Motor neuron (in vitro differentiated cells): ENCODE results near the gene XDH. TPM values are rescaled to one million over a fixed set of nuclear protein-coding genes. Genes with fewer than 3 reads are reported as not detected.
A peak's percentile ranks its signal among the peaks of the same experiment; 100 is the strongest.

Experiments
- ATAC-seq, 8 experiments: fragments of 200-7000 bp; cut with Tn5 transposase; replicated peaks in 6 of 8; 2 replicates each; pipeline ENCODE4 v1.8.0; 2021; ENCODE audit warnings: mild to moderate bottlenecking in 8 of 8, moderate library complexity in 8 of 8
- H3K27ac ChIP-seq, 2 donors: fragments of 250-450 bp; sonication (Bioruptor Pico); 2 replicates each; pipeline ENCODE4 v1.9.0; 2021; ENCODE audit warnings: antibody characterized with exemption in 2 of 2, mild to moderate bottlenecking in 2 of 2, moderate library complexity in 1 of 2
- H3K4me1 ChIP-seq, 2 donors: fragments of 250-450 bp; sonication (Bioruptor Pico); replicated peaks in 1 of 2; 2 replicates each; pipeline ENCODE4 v1.6.1; 2021; ENCODE audit warnings: antibody characterized with exemption in 2 of 2, mild to moderate bottlenecking in 2 of 2, moderate library complexity in 1 of 2
- H3K4me3 ChIP-seq, 5 donors: fragments of 250-450 bp; sonication (Bioruptor Pico); 2 replicates each; pipeline ENCODE4 v1.9.0; 2021; ENCODE audit warnings: antibody characterized with exemption in 5 of 5, mild to moderate bottlenecking in 5 of 5, moderate library complexity in 4 of 5
- WGBS, 10 experiments: fragments of 450-650 bp; shearing (Covaris generic); methylation state at CpG; one replicate each; pipeline ENCODE4 v1.0.0; 2022; 5-methylcytosine and 5-hydroxymethylcytosine counted together
- in situ Hi-C, 9 experiments: fragments of 400-800 bp; cut with MboI; loops; one replicate each; pipeline ENCODE4 v1.15.0; 2021; ENCODE audit warnings: low sequenced_read_pairs in 9 of 9, low pct_unique_long_range_greater_than_20kb in 2 of 9; ENCODE audit not compliant: unreplicated experiment in 9 of 9
- total RNA-seq, 8 experiments: library from RNA; unstranded; fragments of 300-600 nt; gene quantifications; 2 replicates each; pipeline versions ENCODE4 v1.2.3 to v1.2.4, GENCODE V29; 2022

The XDH gene
- total RNA-seq, 8 experiments from 2014 or later: 0.10 to 0.57 (median 0.40) TPM; not detected in 2

GRCh38 chr2:31390324-31390723, 24.2 kb downstream of the XDH start:
- no peak for ATAC-seq
- in situ Hi-C loops: no loop called here
- Histone ChIP-seq H3K4me1 (no peaks in the 10 kb centered on the region), H3K27ac (no peak overlapping the region), H3K4me3 (no peak overlapping the region)

- ATAC-seq: no peak
- in situ Hi-C loops: no loop called here
- 43 to 100% (median 96%) methylated on average over 1 to 2 of the region's 4 CpGs; no CpG with 5 or more reads in 4 of the 10 experiments for WGBS, 10 experiments
- no peak overlapping the region for H3K27ac ChIP-seq
- H3K4me3 ChIP-seq: no peak overlapping the region
- no peaks in the 10 kb centered on the region for H3K4me1 ChIP-seq
Observed at GRCh38 chr2:31388736-31389135, 25.8 kb downstream of the XDH start.

GRCh38 chr2:31387850-31388249, 26.7 kb downstream of the XDH start:
- Histone ChIP-seq H3K4me3 (no peak overlapping the region), H3K4me1 (no peaks in the 10 kb centered on the region), H3K27ac (no peak overlapping the region)
- 40 to 87% (median 65%) methylated on average over 1 to 7 of the region's 8 CpGs; no CpG with 5 or more reads in 3 of the 10 experiments for WGBS, 10 experiments
- in situ Hi-C loops: no loop called here
- no peak for ATAC-seq

GRCh38 chr2:31386648-31387047, 27.9 kb downstream of the XDH start:
- Histone ChIP-seq H3K4me3 (no peak overlapping the region), H3K4me1 (no peaks in the 10 kb centered on the region), H3K27ac (no peak overlapping the region)
- in situ Hi-C loops: no loop called here
- ATAC-seq: no peak

GRCh38 chr2:31386172-31386571, 28.4 kb downstream of the XDH start:
- no peak overlapping the region for H3K27ac ChIP-seq
- no peak overlapping the region for H3K4me3 ChIP-seq
- in situ Hi-C loops: no loop called here
- ATAC-seq: no peak
- no peaks in the 10 kb centered on the region for H3K4me1 ChIP-seq
- WGBS, 10 experiments: 89 to 100% (median 90%) methylated on average over 2 to 5 of the region's 7 CpGs; no CpG with 5 or more reads in 7 of the 10 experiments

GRCh38 chr2:31384771-31385276, 29.7 kb downstream of the XDH start:
- Histone ChIP-seq H3K4me1 (no peaks in the 10 kb centered on the region), H3K4me3 (no peak overlapping the region), H3K27ac (no peak overlapping the region)
- peak in 3 of 8 experiments; percentile 51 to 95 (median 91) for ATAC-seq
- WGBS, 10 experiments: 0 to 100% (median 76%) methylated on average over 1 to 3 of the region's 3 CpGs; no CpG with 5 or more reads in 3 of the 10 experiments
- in situ Hi-C loops: no loop called here

- in situ Hi-C loops: no loop called here
- Histone ChIP-seq H3K27ac (no peak overlapping the region), H3K4me3 (no peak overlapping the region), H3K4me1 (no peaks in the 10 kb centered on the region)
- ATAC-seq: peak in 2 of 8 experiments; percentile 67 to 74
- WGBS, 10 experiments: 0 to 92% (median 56%) methylated on average over 1 to 3 of the region's 3 CpGs; no CpG with 5 or more reads in 2 of the 10 experiments
Observed at GRCh38 chr2:31384351-31384750, 30.2 kb downstream of the XDH start.

GRCh38 chr2:31383471-31384153, 30.9 kb downstream of the XDH start:
- no peak overlapping the region for H3K4me3 ChIP-seq
- H3K4me1 ChIP-seq: no peaks in the 10 kb centered on the region
- ATAC-seq: no peak
- no peak overlapping the region for H3K27ac ChIP-seq
- in situ Hi-C loops: no loop called here
- WGBS, 10 experiments: 47 to 100% (median 80%) methylated on average over 1 to 5 of the region's 6 CpGs; no CpG with 5 or more reads in 3 of the 10 experiments

GRCh38 chr2:31382452-31383120, 32.0 kb downstream of the XDH start:
- no peaks in the 10 kb centered on the region for H3K4me1 ChIP-seq
- H3K27ac ChIP-seq: no peak overlapping the region
- no peak overlapping the region for H3K4me3 ChIP-seq
- in situ Hi-C loops: no loop called here
- ATAC-seq: no peak
- WGBS, 10 experiments: 49 to 92% (median 78%) methylated on average over 1 to 7 of the region's 8 CpGs

- in situ Hi-C loops: no loop called here
- ATAC-seq: no peak
- no peaks in the 10 kb centered on the region for H3K4me1 ChIP-seq
- WGBS, 10 experiments: 20 to 100% (median 92%) methylated on average over 1 to 5 of the region's 6 CpGs; no CpG with 5 or more reads in 3 of the 10 experiments
- no peak overlapping the region for H3K27ac ChIP-seq
- H3K4me3 ChIP-seq: no peak overlapping the region
Observed at GRCh38 chr2:31381601-31382000, 32.9 kb downstream of the XDH start.

- no peak for ATAC-seq
- WGBS, 10 experiments: 67 to 100% (median 88%) methylated on average over 1 to 3 of the region's 3 CpGs; no CpG with 5 or more reads in 2 of the 10 experiments
- Histone ChIP-seq H3K4me1 (no peaks in the 10 kb centered on the region), H3K4me3 (no peak overlapping the region), H3K27ac (no peak overlapping the region)
- in situ Hi-C loops: no loop called here
Observed at GRCh38 chr2:31380243-31380642, 34.3 kb downstream of the XDH start.

GRCh38 chr2:31379747-31380146, 34.8 kb downstream of the XDH start:
- no peak overlapping the region for H3K4me3 ChIP-seq
- in situ Hi-C loops: no loop called here
- no peak for ATAC-seq
- WGBS, 10 experiments: 50 to 100% (median 71%) methylated on average over 1 of the region's 1 CpG; no CpG with 5 or more reads in 5 of the 10 experiments
- H3K4me1 ChIP-seq: no peaks in the 10 kb centered on the region
- no peak overlapping the region for H3K27ac ChIP-seq

GRCh38 chr2:31378791-31379501, 35.6 kb downstream of the XDH start:
- no peak overlapping the region for H3K27ac ChIP-seq
- H3K4me1 ChIP-seq: no peaks in the 10 kb centered on the region
- WGBS, 10 experiments: 33 to 82% (median 74%) methylated on average over 1 to 6 of the region's 6 CpGs; no CpG with 5 or more reads in 5 of the 10 experiments
- ATAC-seq: no peak
- in situ Hi-C loops: no loop called here
- no peak overlapping the region for H3K4me3 ChIP-seq
